ENCODE results near the gene ELL. TPM values are rescaled to one million over a fixed set of nuclear protein-coding genes. Genes with fewer than 3 reads are reported as not detected.

Gene ELL
- total and polyA plus RNA-seq, 9 of the 15 experiments (the other 6 are each of a cell fraction or from before 2014, with no cell fraction given): 0.24 to 22.5 (median 4.1) TPM

DNA sequence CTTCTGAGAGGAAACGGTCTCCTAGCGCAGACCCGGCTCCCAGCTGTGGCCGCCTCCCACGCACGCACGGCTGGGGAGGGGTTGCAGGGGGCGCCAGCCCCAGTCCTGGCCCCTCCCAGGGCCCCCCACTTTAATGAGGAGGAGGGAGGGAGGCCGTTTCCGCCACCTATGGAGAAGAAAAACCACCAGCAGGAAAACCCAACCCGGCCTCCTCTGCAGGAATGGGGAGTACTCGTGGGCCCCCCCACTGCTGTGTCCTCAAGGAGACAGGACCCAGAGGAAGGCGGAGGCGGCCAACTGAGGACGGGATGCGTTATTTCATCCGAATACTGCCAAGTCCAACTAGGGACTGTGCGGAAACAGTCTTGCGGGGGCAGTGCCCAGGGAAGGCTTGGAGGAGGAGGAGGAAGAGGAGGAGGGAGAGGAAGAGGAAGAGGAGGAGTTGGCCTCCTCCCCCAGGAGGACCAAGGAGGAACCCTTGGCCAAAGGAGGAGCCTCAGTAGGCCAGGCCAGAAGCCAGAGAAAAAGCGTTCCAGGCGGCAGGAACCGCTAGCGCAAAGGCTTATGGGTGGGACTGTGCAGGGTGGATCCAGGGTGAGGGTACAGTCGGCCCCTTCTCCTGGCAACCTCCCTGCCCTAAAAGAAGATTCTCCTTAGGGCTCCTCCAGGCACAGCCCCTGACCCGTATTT lies 106.5 kb downstream of the ELL start (continued):
- TF ChIP-seq, protein P1, sequence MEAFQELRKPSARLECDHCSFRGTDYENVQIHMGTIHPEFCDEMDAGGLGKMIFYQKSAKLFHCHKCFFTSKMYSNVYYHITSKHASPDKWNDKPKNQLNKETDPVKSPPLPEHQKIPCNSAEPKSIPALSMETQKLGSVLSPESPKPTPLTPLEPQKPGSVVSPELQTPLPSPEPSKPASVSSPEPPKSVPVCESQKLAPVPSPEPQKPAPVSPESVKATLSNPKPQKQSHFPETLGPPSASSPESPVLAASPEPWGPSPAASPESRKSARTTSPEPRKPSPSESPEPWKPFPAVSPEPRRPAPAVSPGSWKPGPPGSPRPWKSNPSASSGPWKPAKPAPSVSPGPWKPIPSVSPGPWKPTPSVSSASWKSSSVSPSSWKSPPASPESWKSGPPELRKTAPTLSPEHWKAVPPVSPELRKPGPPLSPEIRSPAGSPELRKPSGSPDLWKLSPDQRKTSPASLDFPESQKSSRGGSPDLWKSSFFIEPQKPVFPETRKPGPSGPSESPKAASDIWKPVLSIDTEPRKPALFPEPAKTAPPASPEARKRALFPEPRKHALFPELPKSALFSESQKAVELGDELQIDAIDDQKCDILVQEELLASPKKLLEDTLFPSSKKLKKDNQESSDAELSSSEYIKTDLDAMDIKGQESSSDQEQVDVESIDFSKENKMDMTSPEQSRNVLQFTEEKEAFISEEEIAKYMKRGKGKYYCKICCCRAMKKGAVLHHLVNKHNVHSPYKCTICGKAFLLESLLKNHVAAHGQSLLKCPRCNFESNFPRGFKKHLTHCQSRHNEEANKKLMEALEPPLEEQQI (IDR thresholded peaks at IDR 0.05): no peak
- TF ChIP-seq, protein P2, sequence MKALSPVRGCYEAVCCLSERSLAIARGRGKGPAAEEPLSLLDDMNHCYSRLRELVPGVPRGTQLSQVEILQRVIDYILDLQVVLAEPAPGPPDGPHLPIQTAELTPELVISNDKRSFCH (CRISPR knock-in tag; IDR thresholded peaks at IDR 0.05): no peak
- TF ChIP-seq, protein P2 (tag; IDR thresholded peaks at IDR 0.05): peak; percentile 79
- TF ChIP-seq SAFB (IDR thresholded peaks at IDR 0.05; ENCODE audit: borderline replicate concordance, low read depth, low read length) (no peak), ZNF778 (CRISPR knock-in tag; IDR thresholded peaks at IDR 0.05) (no peak), TAF15 (IDR thresholded peaks at IDR 0.05; ENCODE audit: low read depth, low read length) (no peak), NR1H2 (CRISPR knock-in tag; IDR thresholded peaks at IDR 0.05) (no peak), RAD21 (CRISPR knock-in tag; conservative IDR thresholded peaks at IDR 0.05 in 1 of 2, IDR thresholded peaks at IDR 0.05 in 1 of 2) (peak; percentile 5 to 12; a peak in 1 of 4 replicates), MAFG (tag; conservative IDR thresholded peaks at IDR 0.05) (no peak), ZNF146 (CRISPR knock-in tag; IDR thresholded peaks at IDR 0.05; ENCODE audit: unreplicated experiment) (no peak), ZNF124 (CRISPR knock-in tag; IDR thresholded peaks at IDR 0.05) (no peak), FOXK1 (CRISPR knock-in tag; IDR thresholded peaks at IDR 0.05; ENCODE audit: borderline replicate concordance) (no peak), TEAD4 (IDR thresholded peaks at IDR 0.05; ENCODE audit: low read length) (no peak), TEAD4 (CRISPR knock-in tag; IDR thresholded peaks at IDR 0.05; ENCODE audit: borderline replicate concordance) (no peak), POU5F1 (IDR thresholded peaks at IDR 0.05; ENCODE audit: borderline replicate concordance, low read depth, low read length, partially characterized antibody) (no peak), TFE3 (CRISPR knock-in tag; IDR thresholded peaks at IDR 0.05) (no peak), SAP30 (IDR thresholded peaks at IDR 0.05; ENCODE audit: borderline replicate concordance, insufficient read depth, low read depth, low read length, poor library complexity, severe bottlenecking) (no peak), PML (IDR thresholded peaks at IDR 0.05; ENCODE audit: low read length) (no peak; the same call in 1 of the 2 replicates), COPS2 (conservative IDR thresholded peaks at IDR 0.05) (no peak)
- TF ChIP-seq, protein P3, sequence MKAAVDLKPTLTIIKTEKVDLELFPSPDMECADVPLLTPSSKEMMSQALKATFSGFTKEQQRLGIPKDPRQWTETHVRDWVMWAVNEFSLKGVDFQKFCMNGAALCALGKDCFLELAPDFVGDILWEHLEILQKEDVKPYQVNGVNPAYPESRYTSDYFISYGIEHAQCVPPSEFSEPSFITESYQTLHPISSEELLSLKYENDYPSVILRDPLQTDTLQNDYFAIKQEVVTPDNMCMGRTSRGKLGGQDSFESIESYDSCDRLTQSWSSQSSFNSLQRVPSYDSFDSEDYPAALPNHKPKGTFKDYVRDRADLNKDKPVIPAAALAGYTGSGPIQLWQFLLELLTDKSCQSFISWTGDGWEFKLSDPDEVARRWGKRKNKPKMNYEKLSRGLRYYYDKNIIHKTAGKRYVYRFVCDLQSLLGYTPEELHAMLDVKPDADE (conservative IDR thresholded peaks at IDR 0.05; ENCODE audit: control insufficient read depth, low read depth, low read length): no peak; the same call in 1 of the 2 replicates
- TF ChIP-seq, protein P4, sequence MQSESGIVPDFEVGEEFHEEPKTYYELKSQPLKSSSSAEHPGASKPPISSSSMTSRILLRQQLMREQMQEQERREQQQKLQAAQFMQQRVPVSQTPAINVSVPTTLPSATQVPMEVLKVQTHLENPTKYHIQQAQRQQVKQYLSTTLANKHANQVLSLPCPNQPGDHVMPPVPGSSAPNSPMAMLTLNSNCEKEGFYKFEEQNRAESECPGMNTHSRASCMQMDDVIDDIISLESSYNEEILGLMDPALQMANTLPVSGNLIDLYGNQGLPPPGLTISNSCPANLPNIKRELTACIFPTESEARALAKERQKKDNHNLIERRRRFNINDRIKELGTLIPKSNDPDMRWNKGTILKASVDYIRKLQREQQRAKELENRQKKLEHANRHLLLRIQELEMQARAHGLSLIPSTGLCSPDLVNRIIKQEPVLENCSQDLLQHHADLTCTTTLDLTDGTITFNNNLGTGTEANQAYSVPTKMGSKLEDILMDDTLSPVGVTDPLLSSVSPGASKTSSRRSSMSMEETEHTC (IDR thresholded peaks at IDR 0.05): 0 out of 2 replicates have a peak, but pooled peaks have one; percentile 21
